ENCODE measurements around the gene CYTL1. TPM values are rescaled to one million over a fixed set of nuclear protein-coding genes. Genes with fewer than 3 reads are reported as not detected.

CYTL1 gene
- total and polyA plus RNA-seq, 12 donors: 0.48 to 5.7 (median 1.2) TPM; not detected in 1

GRCh38 chr4:5033281-5033841 is 14.1 kb upstream of the CYTL1 start:
- H3K4me3 ChIP-seq: no peak overlapping the region
- peak overlapping the region in 2 of 5 donors; percentile 38 to 54 for H3K27ac ChIP-seq
- H3K27me3 ChIP-seq: no peaks in the 10 kb centered on the region

GRCh38 chr4:5032813-5033212 is 13.6 kb upstream of the CYTL1 start:
- no peak overlapping the region for H3K4me3 ChIP-seq
- WGBS, 4 donors: 62 to 76% (median 72%) methylated on average over 2 to 5 of the region's 5 CpGs
- H3K4me1 ChIP-seq (replicated peaks in 1 of 2): no peaks in the 10 kb centered on the region
- H3K27me3 ChIP-seq: no peaks in the 10 kb centered on the region
- DNase-seq: peak in 1 of 7 donors; percentile 47
- peak overlapping the region in 2 of 5 donors; percentile 38 to 54 for H3K27ac ChIP-seq
- TF ChIP-seq POLR2A (IDR thresholded peaks at IDR 0.05): no peak
- no peak for TF ChIP-seq CTCF (IDR thresholded peaks at IDR 0.05)
- no peaks in the 10 kb centered on the region for H3K9me3 ChIP-seq (replicated peaks in 1 of 3)
- intact Hi-C loops (cut with DNase I): no loop called here
- no peaks in the 10 kb centered on the region for H3K36me3 ChIP-seq (replicated peaks in 1 of 2)

More at GRCh38 chr4:5033281-5033841, 14.1 kb upstream of the CYTL1 start:
- TF ChIP-seq POLR2A (IDR thresholded peaks at IDR 0.05): no peak
- no peak for TF ChIP-seq CTCF (IDR thresholded peaks at IDR 0.05)
- no peaks in the 10 kb centered on the region for H3K36me3 ChIP-seq (replicated peaks in 1 of 2)
- intact Hi-C loops (cut with DNase I): no loop called here
- no peaks in the 10 kb centered on the region for H3K4me1 ChIP-seq (replicated peaks in 1 of 2)
- DNase-seq: peak in 5 of 7 donors; percentile 24 to 59 (median 30)
- no peaks in the 10 kb centered on the region for H3K9me3 ChIP-seq (replicated peaks in 1 of 3)
- WGBS, 4 donors: 50 to 57% (median 52%) methylated on average over 9 to 10 of the region's 10 CpGs

GRCh38 chr4:5030927-5031326 is 11.7 kb upstream of the CYTL1 start:
- H3K27ac ChIP-seq: no peak overlapping the region
- WGBS, 4 donors: 76 to 86% (median 82%) methylated on average over 3 of the region's 3 CpGs
- no peaks in the 10 kb centered on the region for H3K9me3 ChIP-seq (replicated peaks in 1 of 3)
- intact Hi-C loops (cut with DNase I): no loop called here
- TF ChIP-seq CTCF (IDR thresholded peaks at IDR 0.05): no peak
- no peak for TF ChIP-seq POLR2A (IDR thresholded peaks at IDR 0.05)
- DNase-seq: peak in 1 of 7 donors; percentile 3
- H3K36me3 ChIP-seq (replicated peaks in 1 of 2): no peaks in the 10 kb centered on the region
- H3K27me3 ChIP-seq: no peaks in the 10 kb centered on the region
- H3K4me3 ChIP-seq: no peak overlapping the region
- no peaks in the 10 kb centered on the region for H3K4me1 ChIP-seq (replicated peaks in 1 of 2)

- H3K27ac ChIP-seq: no peak overlapping the region
- 70 to 79% (median 75%) methylated on average over 4 of the region's 4 CpGs for WGBS, 4 donors
- H3K27me3 ChIP-seq: no peaks in the 10 kb centered on the region
- TF ChIP-seq CTCF (IDR thresholded peaks at IDR 0.05) (no peak), POLR2A (IDR thresholded peaks at IDR 0.05) (no peak)
- no peaks in the 10 kb centered on the region for H3K9me3 ChIP-seq (replicated peaks in 1 of 3)
- DNase-seq: peak in 1 of 7 donors; percentile 3
- no peaks in the 10 kb centered on the region for H3K36me3 ChIP-seq (replicated peaks in 1 of 2)
- no peaks in the 10 kb centered on the region for H3K4me1 ChIP-seq (replicated peaks in 1 of 2)
- H3K4me3 ChIP-seq: no peak overlapping the region
- intact Hi-C loops (cut with DNase I): no loop called here
These were observed 11.0 kb upstream of the CYTL1 start for GRCh38 chr4:5030221-5030620.

Data from adrenal gland (tissue), 12 donors.